ENCODE measurements around the gene FAM149B1. TPM values are rescaled to one million over a fixed set of nuclear protein-coding genes. Genes with fewer than 3 reads are reported as not detected.
A peak's percentile ranks its signal among the peaks of the same experiment; 100 is the strongest.

Gene FAM149B1
- total RNA-seq, 1 donor from 2014 or later, result 35.9 TPM

DNA sequence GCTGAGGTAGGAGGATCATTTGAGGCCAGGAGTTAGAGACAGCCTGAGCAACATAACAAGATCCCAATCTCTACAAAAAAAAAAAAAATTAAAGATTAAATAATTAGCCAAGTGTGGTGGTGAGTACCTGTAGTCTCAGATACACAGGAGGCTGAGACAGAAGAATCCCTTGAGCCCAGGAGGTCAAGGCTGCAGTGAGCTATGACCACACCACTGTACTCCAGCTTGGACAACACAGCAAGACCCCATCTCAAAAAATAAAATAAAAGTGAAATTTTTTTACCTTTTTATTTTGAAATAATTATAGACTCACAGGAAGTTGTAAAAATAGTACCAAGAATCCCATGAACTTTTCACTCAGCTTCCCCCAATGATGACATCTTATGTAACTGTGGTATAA, 4.9 kb downstream of the FAM149B1 start:
- no peak for TF ChIP-seq CTCF (IDR thresholded peaks at IDR 0.05; ENCODE audit: unreplicated experiment)
- no peaks in the 10 kb centered on the region for H3K27me3 Mint-ChIP-seq
- no peak for DNase-seq (ENCODE audit: low spot score, unreplicated experiment)
- H3K4me1 Mint-ChIP-seq (ENCODE audit: low read depth), result peaks cover 4% of the 10 kb centered on the region
- H3K4me3 Mint-ChIP-seq (ENCODE audit: low read depth), result no peak overlapping the region
- H3K27ac Mint-ChIP-seq, result no peak overlapping the region
- H3K36me3 Mint-ChIP-seq (ENCODE audit: insufficient read depth), result peaks cover 3% of the 10 kb centered on the region
- no peaks in the 10 kb centered on the region for H3K9me3 Mint-ChIP-seq (ENCODE audit: low read depth)

- peaks cover 3% of the 10 kb centered on the region for H3K36me3 Mint-ChIP-seq (ENCODE audit: insufficient read depth)
- no peak overlapping the region for H3K27ac Mint-ChIP-seq
- H3K27me3 Mint-ChIP-seq, result no peaks in the 10 kb centered on the region
- H3K4me1 Mint-ChIP-seq (ENCODE audit: low read depth), result no peaks in the 10 kb centered on the region
- TF ChIP-seq CTCF (IDR thresholded peaks at IDR 0.05; ENCODE audit: unreplicated experiment), result no peak
- no peak overlapping the region for H3K4me3 Mint-ChIP-seq (ENCODE audit: low read depth)
- DNase-seq (ENCODE audit: low spot score, unreplicated experiment), result no peak
- no peaks in the 10 kb centered on the region for H3K9me3 Mint-ChIP-seq (ENCODE audit: low read depth)
Observed at GRCh38 chr10:73174148-73174925, 6.4 kb downstream of the FAM149B1 start.

DNA sequence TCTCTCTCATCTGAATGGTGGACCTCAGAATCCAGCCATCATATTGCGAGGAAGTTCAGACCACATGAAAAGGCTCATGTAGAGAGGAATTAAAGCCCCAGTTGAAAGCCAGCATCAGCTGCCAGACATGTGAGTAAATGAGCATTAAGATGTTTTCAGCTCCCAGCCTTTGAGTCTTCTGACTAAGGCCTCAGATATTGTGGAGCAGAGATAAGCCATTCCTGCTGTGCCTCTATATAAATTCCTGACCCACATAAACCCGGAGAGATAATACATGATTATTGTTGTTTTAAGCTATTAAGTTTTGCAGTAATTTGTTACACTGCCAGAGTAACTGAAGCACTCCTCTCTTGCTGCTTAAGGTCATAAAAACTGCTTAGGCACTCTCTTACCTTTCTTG, 14.6 kb downstream of the FAM149B1 start:
- Mint-ChIP-seq H3K4me3 (ENCODE audit: low read depth) (no peak overlapping the region), H3K9me3 (ENCODE audit: low read depth) (no peaks in the 10 kb centered on the region), H3K27me3 (no peaks in the 10 kb centered on the region), H3K4me1 (ENCODE audit: low read depth) (peaks cover 2% of the 10 kb centered on the region), H3K36me3 (ENCODE audit: insufficient read depth) (peaks cover 19% of the 10 kb centered on the region), H3K27ac (no peak overlapping the region)
- TF ChIP-seq CTCF (IDR thresholded peaks at IDR 0.05; ENCODE audit: unreplicated experiment), result no peak
- no peak for DNase-seq (ENCODE audit: low spot score, unreplicated experiment)

- H3K4me3 Mint-ChIP-seq (ENCODE audit: low read depth), result no peak overlapping the region
- H3K36me3 Mint-ChIP-seq (ENCODE audit: insufficient read depth), result peaks cover 18% of the 10 kb centered on the region
- no peak for DNase-seq (ENCODE audit: low spot score, unreplicated experiment)
- no peaks in the 10 kb centered on the region for H3K27me3 Mint-ChIP-seq
- TF ChIP-seq CTCF (IDR thresholded peaks at IDR 0.05; ENCODE audit: unreplicated experiment), result no peak
- H3K4me1 Mint-ChIP-seq (ENCODE audit: low read depth), result peaks cover 2% of the 10 kb centered on the region
- peak overlapping the region; percentile 19 for H3K27ac Mint-ChIP-seq
- H3K9me3 Mint-ChIP-seq (ENCODE audit: low read depth), result no peaks in the 10 kb centered on the region
Observed at GRCh38 chr10:73183667-73184281, 15.9 kb downstream of the FAM149B1 start.

- H3K27me3 Mint-ChIP-seq, result no peaks in the 10 kb centered on the region
Observed at GRCh38 chr10:73186266-73186665, 18.3 kb downstream of the FAM149B1 start.

More at GRCh38 chr10:73186266-73186665, 18.3 kb downstream of the FAM149B1 start:
- H3K4me3 Mint-ChIP-seq (ENCODE audit: low read depth), result no peak overlapping the region
- no peak overlapping the region for H3K27ac Mint-ChIP-seq
- H3K9me3 Mint-ChIP-seq (ENCODE audit: low read depth), result no peaks in the 10 kb centered on the region
- peaks cover 14% of the 10 kb centered on the region for H3K36me3 Mint-ChIP-seq (ENCODE audit: insufficient read depth)
- peaks cover 2% of the 10 kb centered on the region for H3K4me1 Mint-ChIP-seq (ENCODE audit: low read depth)
- no peak for TF ChIP-seq CTCF (IDR thresholded peaks at IDR 0.05; ENCODE audit: unreplicated experiment)
- DNase-seq (ENCODE audit: low spot score, unreplicated experiment), result no peak
